Esophagus (tissue), 2 donors: ENCODE data around the gene STMN1. TPM values are rescaled to one million over a fixed set of nuclear protein-coding genes. Genes with fewer than 3 reads are reported as not detected.

Experiments
- H3K27ac ChIP-seq, 2 donors: one replicate each; pipeline ENCODE4 v1.5.1; 2013; ENCODE audit warnings: low read depth in 2 of 2, mild to moderate bottlenecking in 2 of 2, inconsistent platforms in 1 of 2, low read length in 1 of 2, moderate library complexity in 1 of 2
- H3K27me3 ChIP-seq, 2 donors: one replicate each; pipeline ENCODE4 v1.6.1; 2013; ENCODE audit warnings: low read length in 2 of 2, control low read depth in 1 of 2, mild to moderate bottlenecking in 1 of 2; ENCODE audit not compliant: insufficient read depth in 2 of 2, control insufficient read depth in 1 of 2
- H3K36me3 ChIP-seq, 2 donors: one replicate each; pipeline ENCODE4 v1.6.1; 2013; ENCODE audit warnings: low read length in 1 of 2; ENCODE audit not compliant: control insufficient read depth in 2 of 2, insufficient read depth in 2 of 2
- H3K4me1 ChIP-seq, 2 donors: one replicate each; pipeline ENCODE4 v1.6.1; 2013; ENCODE audit warnings: low read length in 1 of 2; ENCODE audit not compliant: control insufficient read depth in 2 of 2, insufficient read depth in 2 of 2
- H3K4me3 ChIP-seq, 2 donors: one replicate each; pipeline ENCODE4 v1.5.1; 2013; ENCODE audit warnings: low read length in 2 of 2, mild to moderate bottlenecking in 2 of 2, low read depth in 1 of 2, moderate library complexity in 1 of 2
- H3K9me3 ChIP-seq, 2 donors: one replicate each; pipeline ENCODE4 v1.6.1; 2013; ENCODE audit warnings: mild to moderate bottlenecking in 2 of 2, low read depth in 1 of 2, low read length in 1 of 2, moderate library complexity in 1 of 2; ENCODE audit not compliant: control insufficient read depth in 2 of 2, insufficient read depth in 1 of 2
- WGBS, 2 donors: extraction: QIAGEN DNeasy Blood & Tissue Kit; methylation state at CpG; one replicate each; pipeline ENCODE4 v1.1.7; 2013; 5-methylcytosine and 5-hydroxymethylcytosine counted together
- polyA plus RNA-seq, 2 donors: library from polyadenylated mRNA; stranded (reverse); fragments of 200-250 nt; gene quantifications; one replicate each; pipeline ENCODE4 v1.2.3, GENCODE V29; 2013
- donor health status: healthy with polysubstance abuse.
- donor health status: Bipolar disorder and iron deficiency.

The STMN1 gene
- polyA plus RNA-seq, 2 donors = 115 to 137 TPM

- Histone ChIP-seq H3K4me3 (peak overlapping the region; percentile 50 to 63), H3K36me3 (no peaks in the 10 kb centered on the region), H3K9me3 (no peaks in the 10 kb centered on the region), H3K4me1 (peaks cover 3% of the 10 kb centered on the region in 2 donors), H3K27me3 (no peaks in the 10 kb centered on the region), H3K27ac (peak overlapping the region; percentile 75 to 86)
- 9 to 10% methylated on average over 48 to 49 of the region's 49 CpGs for WGBS, 2 donors
Measured at GRCh38 chr1:25922056-25922970, 16.1 kb upstream of the STMN1 start.

- Histone ChIP-seq H3K27ac (no peak overlapping the region), H3K9me3 (no peaks in the 10 kb centered on the region), H3K36me3 (no peaks in the 10 kb centered on the region), H3K4me3 (no peak overlapping the region), H3K27me3 (no peaks in the 10 kb centered on the region), H3K4me1 (peaks cover 3% of the 10 kb centered on the region in 2 donors)
- 91% methylated on average over 11 of the region's 11 CpGs for WGBS, 2 donors
Measured at GRCh38 chr1:25918615-25919014, 12.4 kb upstream of the STMN1 start.

GRCh38 chr1:25917996-25918395, 11.8 kb upstream of the STMN1 start:
- Histone ChIP-seq H3K27me3 (no peaks in the 10 kb centered on the region), H3K27ac (no peak overlapping the region), H3K9me3 (no peaks in the 10 kb centered on the region), H3K36me3 (no peaks in the 10 kb centered on the region), H3K4me1 (peaks cover 3% of the 10 kb centered on the region in 2 donors), H3K4me3 (no peak overlapping the region)
- WGBS, 2 donors = 39 to 56% methylated on average over 5 of the region's 5 CpGs

GRCh38 chr1:25916460-25916859, 10.2 kb upstream of the STMN1 start:
- Histone ChIP-seq H3K27ac (no peak overlapping the region), H3K27me3 (no peaks in the 10 kb centered on the region), H3K36me3 (no peaks in the 10 kb centered on the region), H3K9me3 (no peaks in the 10 kb centered on the region), H3K4me1 (no peaks in the 10 kb centered on the region), H3K4me3 (no peak overlapping the region)
- WGBS, 2 donors = 94% methylated on average over 2 of the region's 2 CpGs

- no peaks in the 10 kb centered on the region for H3K9me3 ChIP-seq
- H3K36me3 ChIP-seq = no peaks in the 10 kb centered on the region
- no peak overlapping the region for H3K4me3 ChIP-seq
- H3K27ac ChIP-seq = no peak overlapping the region
- H3K4me1 ChIP-seq = no peaks in the 10 kb centered on the region
- WGBS, 2 donors = 83 to 90% methylated on average over 3 of the region's 3 CpGs
- H3K27me3 ChIP-seq = no peaks in the 10 kb centered on the region
Measured at GRCh38 chr1:25914074-25914995, 8.1 kb upstream of the STMN1 start.

- Histone ChIP-seq H3K4me1 (no peaks in the 10 kb centered on the region), H3K36me3 (no peaks in the 10 kb centered on the region), H3K27ac (no peak overlapping the region), H3K9me3 (no peaks in the 10 kb centered on the region), H3K4me3 (no peak overlapping the region), H3K27me3 (no peaks in the 10 kb centered on the region)
Measured at GRCh38 chr1:25913206-25913605, 7.0 kb upstream of the STMN1 start.

- Histone ChIP-seq H3K4me3 (no peak overlapping the region), H3K36me3 (no peaks in the 10 kb centered on the region), H3K9me3 (no peaks in the 10 kb centered on the region), H3K27me3 (no peaks in the 10 kb centered on the region), H3K27ac (no peak overlapping the region), H3K4me1 (no peaks in the 10 kb centered on the region)
- WGBS, 2 donors = 77 to 78% methylated on average over 5 of the region's 5 CpGs
Measured at GRCh38 chr1:25912076-25912831, 6.0 kb upstream of the STMN1 start.

- H3K4me1 ChIP-seq = peaks cover 0 to 4% of the 10 kb centered on the region in 2 donors
- no peaks in the 10 kb centered on the region for H3K9me3 ChIP-seq
- no peaks in the 10 kb centered on the region for H3K36me3 ChIP-seq
- H3K4me3 ChIP-seq = no peak overlapping the region
- no peak overlapping the region for H3K27ac ChIP-seq
- no peaks in the 10 kb centered on the region for H3K27me3 ChIP-seq
Measured at GRCh38 chr1:25911162-25911561, 4.9 kb upstream of the STMN1 start.

- Histone ChIP-seq H3K27ac (no peak overlapping the region), H3K4me1 (peaks cover 0 to 4% of the 10 kb centered on the region in 2 donors), H3K4me3 (no peak overlapping the region), H3K27me3 (no peaks in the 10 kb centered on the region), H3K9me3 (no peaks in the 10 kb centered on the region), H3K36me3 (no peaks in the 10 kb centered on the region)
- 52 to 58% methylated on average over 10 of the region's 10 CpGs for WGBS, 2 donors
Measured at GRCh38 chr1:25909040-25909439, 2.8 kb upstream of the STMN1 start.
